ENCODE measurements around the gene NUAK1.

- no peak for TF ChIP-seq MAX (IDR thresholded peaks at IDR 0.05)
- no peak for TF ChIP-seq ZBTB33 (IDR thresholded peaks at IDR 0.05; ENCODE audit: extremely low read depth, insufficient replicate concordance, low read length)
- TF ChIP-seq CTCF (IDR thresholded peaks at IDR 0.05 in 2 of 3, conservative IDR thresholded peaks at IDR 0.05 in 1 of 3; ENCODE audit: borderline replicate concordance in 1 of 3, insufficient read depth in 1 of 3, low read depth in 2 of 3, low read length in 2 of 3): no peak
- TF ChIP-seq SP1 (IDR thresholded peaks at IDR 0.05; ENCODE audit: low read depth): no peak
- TF ChIP-seq EZH2 (IDR thresholded peaks at IDR 0.05): no peak
- no peak for TF ChIP-seq POLR2A (IDR thresholded peaks at IDR 0.05; ENCODE audit: borderline replicate concordance, extremely low read depth, insufficient read depth, insufficient read length)
- no peak for TF ChIP-seq SIN3A (IDR thresholded peaks at IDR 0.05; ENCODE audit: low read depth)
- TF ChIP-seq RAD21 (IDR thresholded peaks at IDR 0.05; ENCODE audit: low read depth): no peak
- no peak for TF ChIP-seq JUND (IDR thresholded peaks at IDR 0.05)
Observed at GRCh38 chr12:106140223-106140986, 1.7 kb upstream of the NUAK1 start.

All from HCT116 (cell line).